NCI-H1930 (cell line): Measurements from ENCODE around the gene ACY1.
"Not testable (repeated sequence)": the region's sequence is repeated elsewhere in the genome, so short reads cannot be mapped to it uniquely, and the experiment has no call there.

Source experiments
- DNase-seq, 2 experiments: peaks; one replicate each; lab custom pipeline; 2025; lab: John Stamatoyannopoulos, UW

The ACY1 gene

DNA sequence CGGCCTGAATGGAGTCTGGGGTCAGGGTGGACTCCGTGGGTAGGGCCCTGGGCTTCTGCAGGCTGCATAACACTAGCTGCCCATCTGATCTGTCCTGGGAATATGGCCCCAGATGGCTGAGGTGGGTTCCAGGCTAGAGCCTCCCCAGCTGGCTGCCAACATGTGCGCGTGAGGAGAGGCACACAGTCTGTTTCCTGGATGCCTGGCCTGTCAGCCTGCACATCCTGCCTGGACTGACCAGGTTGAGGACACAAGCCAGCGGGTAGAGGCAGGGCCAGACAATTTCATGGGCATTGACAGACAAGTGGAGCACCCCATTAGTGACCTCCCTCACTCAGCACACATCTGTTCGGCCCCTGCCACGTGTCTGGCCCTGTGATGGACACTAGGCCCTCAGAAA lies 42.1 kb downstream of the ACY1 start:
- no peak for DNase-seq

DNA sequence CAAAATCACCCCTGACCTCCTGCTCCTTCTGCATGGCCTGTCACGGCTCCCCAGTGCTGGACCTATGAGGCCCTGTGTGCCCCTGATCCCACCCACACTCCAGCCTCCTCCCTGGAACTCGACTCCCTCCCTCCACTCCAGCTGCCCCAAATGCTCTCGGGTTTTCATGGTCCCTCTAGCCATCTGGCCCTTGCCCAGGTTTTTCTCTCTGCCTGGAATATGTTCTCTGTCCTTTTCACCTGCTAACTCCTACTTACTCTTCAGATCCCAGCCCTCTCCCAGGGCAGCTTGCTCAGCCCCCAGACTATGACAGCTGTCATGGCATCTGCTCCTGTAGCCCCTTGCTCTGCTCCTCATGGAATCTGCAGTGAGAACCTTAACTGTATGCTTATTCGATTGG lies 42.7 kb downstream of the ACY1 start:
- no peak for DNase-seq

DNA sequence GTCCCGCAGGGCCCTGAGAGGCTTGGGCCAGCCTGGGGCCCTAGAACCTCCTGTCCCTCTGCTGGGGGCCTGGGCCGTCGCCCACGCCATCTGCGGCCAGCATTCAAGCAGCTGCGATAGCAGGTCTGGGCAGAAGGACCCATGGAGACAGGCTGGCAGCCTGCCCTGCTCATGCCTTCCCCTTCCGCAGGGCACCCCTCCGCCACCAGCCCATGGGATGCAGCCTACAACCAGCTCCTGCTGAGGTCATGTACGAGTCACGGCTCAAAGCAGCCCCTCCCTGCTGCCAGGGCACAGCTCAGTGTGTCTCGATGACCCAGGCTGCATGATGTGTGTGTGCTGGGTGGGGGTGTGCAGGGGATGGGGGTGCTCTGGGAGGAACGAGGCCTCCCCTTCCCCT lies 45.2 kb downstream of the ACY1 start:
- no peak for DNase-seq

DNA sequence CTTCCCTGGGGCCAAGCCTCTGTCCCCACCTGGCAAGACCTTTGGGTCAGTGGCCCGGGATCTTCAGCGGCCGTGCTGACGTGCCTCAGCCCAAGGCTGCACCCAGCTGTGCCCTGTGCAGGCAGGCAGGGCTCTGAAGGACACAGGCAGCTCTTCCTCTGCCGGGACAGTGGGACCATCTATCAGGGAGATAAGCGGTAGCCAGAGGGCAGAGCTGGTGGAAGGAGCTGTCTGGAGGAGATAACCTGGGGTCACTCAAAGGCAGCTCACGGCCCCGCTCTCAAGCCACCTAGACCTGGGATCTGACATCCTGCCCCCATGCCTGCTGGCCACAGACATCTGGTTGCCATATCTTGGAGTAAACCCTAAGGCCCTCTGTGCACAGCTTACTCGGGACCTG lies 45.7 kb downstream of the ACY1 start:
- no peak for DNase-seq

- no peak for DNase-seq
Measured at GRCh38 chr3:52029535-52029934, 46.2 kb downstream of the ACY1 start.

GRCh38 chr3:52030714-52031310 lies 47.5 kb downstream of the ACY1 start:
- no peak for DNase-seq

DNA sequence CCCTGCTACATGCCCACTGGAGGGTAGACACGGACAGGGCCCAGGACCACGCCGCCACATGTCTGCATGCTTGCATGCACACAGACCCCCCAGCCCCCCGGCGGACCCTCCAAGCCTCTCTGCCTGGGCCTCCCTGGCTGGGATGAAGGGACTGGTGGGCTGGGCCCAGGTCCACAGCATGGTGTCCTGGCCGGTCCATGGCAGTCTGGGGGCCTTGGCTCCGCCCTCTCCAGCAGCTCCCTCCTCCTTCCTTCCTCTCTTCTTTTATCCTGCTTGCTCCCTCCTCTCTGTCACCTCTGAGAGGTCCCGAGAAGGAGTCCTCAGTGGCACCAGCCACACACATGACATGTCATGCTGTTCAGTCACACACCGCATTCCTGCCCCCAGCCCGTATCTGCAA lies 48.6 kb downstream of the ACY1 start:
- no peak for DNase-seq

- DNase-seq = no peak
Measured at GRCh38 chr3:52032702-52033408, 49.5 kb downstream of the ACY1 start.

GRCh38 chr3:52033748-52034147 lies 50.4 kb downstream of the ACY1 start:
- DNase-seq = not testable (repeated sequence)

- DNase-seq = no peak
Measured at GRCh38 chr3:52034212-52034611, 50.9 kb downstream of the ACY1 start.

GRCh38 chr3:52034651-52035050 lies 51.3 kb downstream of the ACY1 start:
- DNase-seq = no peak

DNA sequence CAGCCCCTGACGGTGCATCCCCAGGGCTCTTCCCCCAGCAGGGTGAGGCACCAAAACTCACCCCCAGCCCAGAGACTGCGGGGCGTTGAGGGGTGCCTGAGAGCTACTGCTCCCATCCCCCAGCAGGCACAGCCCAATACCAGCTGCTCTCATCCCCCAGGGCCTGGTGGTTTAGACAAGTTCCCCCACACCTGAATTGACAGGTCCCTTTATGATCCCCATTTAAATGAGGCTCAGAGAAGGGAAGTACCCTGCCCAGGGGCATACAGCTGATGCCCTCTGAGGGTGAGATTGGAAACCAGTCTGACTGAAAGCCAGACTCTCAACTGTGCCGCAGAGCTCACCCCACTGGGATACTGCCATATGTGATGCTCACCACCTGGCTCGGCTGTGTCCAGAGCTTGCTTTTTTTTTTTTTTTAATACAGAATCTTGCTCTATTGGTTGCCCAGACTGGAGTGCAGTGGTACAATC lies 52.9 kb downstream of the ACY1 start:
- DNase-seq = no peak

GRCh38 chr3:52036829-52037228 lies 53.5 kb downstream of the ACY1 start:
- no peak for DNase-seq

DNA sequence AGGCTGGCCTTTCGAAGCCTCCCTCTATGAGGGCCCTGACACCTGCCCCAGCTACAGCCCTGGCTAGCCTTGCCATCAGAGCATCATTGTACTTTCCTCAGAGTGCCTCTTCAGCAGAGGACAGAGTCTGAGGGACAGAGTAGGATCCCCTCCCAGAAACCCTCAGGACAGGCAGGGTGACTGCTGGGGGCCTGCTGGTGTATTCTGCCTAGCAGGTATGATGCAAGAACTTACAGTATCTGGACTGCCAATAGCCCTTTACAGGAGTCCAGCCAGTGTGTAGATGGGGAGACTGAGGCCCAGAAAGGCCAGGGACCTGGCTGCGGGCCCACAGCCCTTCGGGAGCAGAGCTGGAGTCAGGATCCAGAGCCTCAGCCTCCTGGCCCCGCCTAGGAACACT lies 54.0 kb downstream of the ACY1 start:
- DNase-seq = no peak

DNA sequence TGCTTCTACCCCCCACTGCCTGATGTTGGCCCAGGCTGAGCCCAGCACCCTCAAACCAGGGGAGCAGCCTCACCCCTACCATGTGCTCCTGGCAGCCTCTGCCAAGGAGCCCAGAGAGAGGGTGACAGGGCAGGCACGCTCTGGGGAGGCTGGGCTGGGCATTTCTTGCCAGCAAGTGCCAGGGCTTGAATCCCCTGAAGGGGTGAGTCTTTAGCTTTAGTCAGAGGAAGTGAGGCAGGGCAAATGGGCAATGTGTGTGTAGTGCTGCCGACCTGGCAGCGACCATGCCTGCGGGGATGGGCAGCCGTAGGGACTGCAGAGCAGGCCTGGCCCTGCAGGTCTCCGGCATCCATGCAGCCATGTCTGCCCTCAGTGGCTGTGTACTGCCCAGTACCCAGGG lies 54.9 kb downstream of the ACY1 start:
- DNase-seq = no peak
